Thoracic aorta (tissue), 2 donors: ENCODE data around the gene NPTXR. TPM values are rescaled to one million over a fixed set of nuclear protein-coding genes. Genes with fewer than 3 reads are reported as not detected.

Source experiments
- ATAC-seq: fragments of 150-250 bp; one replicate; pipeline ENCODE4 v1.8.0; 2017; ENCODE audit warnings: low read depth; ENCODE audit not compliant: insufficient number of reproducible peaks, low FRiP score
- DNase-seq: peaks from one replicate; pipeline ENCODE4 v3.0.0-alpha.2; 2020; ENCODE audit warnings: low spot score
- H3K27ac ChIP-seq, 2 donors: fragments of 200-600 bp; sonication (generic); 1 replicate in 1 of 2; 2 replicates in 1 of 2; pipeline ENCODE4 v1.5.1; 2016; ENCODE audit warnings: mild to moderate bottlenecking in 2 of 2, moderate library complexity in 2 of 2
- H3K27me3 ChIP-seq: fragments of 200-600 bp; sonication (generic); replicated peaks from 2 replicates; pipeline ENCODE4 v1.6.0; 2016; ENCODE audit warnings: mild to moderate bottlenecking; ENCODE audit not compliant: insufficient read depth
- H3K36me3 ChIP-seq: fragments of 200-600 bp; sonication (generic); one replicate; pipeline ENCODE4 v1.5.1; 2016
- H3K4me1 ChIP-seq, 2 donors: fragments of 200-600 bp; sonication (generic); 1 replicate in 1 of 2; 2 replicates in 1 of 2; pipeline versions ENCODE4 v1.5.1 to v1.6.0; 2016; ENCODE audit warnings: low read depth in 2 of 2, mild to moderate bottlenecking in 1 of 2; ENCODE audit not compliant: control insufficient read depth in 1 of 2
- H3K4me3 ChIP-seq: fragments of 200-600 bp; sonication (generic); 2 replicates; pipeline ENCODE4 v1.5.1; 2016; ENCODE audit warnings: mild to moderate bottlenecking
- H3K9me3 ChIP-seq: fragments of 200-600 bp; sonication (generic); 2 replicates; pipeline ENCODE4 v1.5.1; 2016
- total RNA-seq, 2 donors: library from RNA; depleted of rRNA; stranded (reverse); fragments of >200 nt; gene quantifications; one replicate each; pipeline versions ENCODE4 v1.1.0 to v1.2.3, GENCODE V29; 2016
- TF ChIP-seq, protein P1 (sequence below): fragments of 200-600 bp; sonication (generic); IDR thresholded peaks from one replicate; pipeline ENCODE4 v1.5.1; 2019; ENCODE audit warnings: antibody characterized with exemption

The NPTXR gene
- total RNA-seq, 2 donors from 2014 or later = 29.3 to 50.8 TPM

DNA sequence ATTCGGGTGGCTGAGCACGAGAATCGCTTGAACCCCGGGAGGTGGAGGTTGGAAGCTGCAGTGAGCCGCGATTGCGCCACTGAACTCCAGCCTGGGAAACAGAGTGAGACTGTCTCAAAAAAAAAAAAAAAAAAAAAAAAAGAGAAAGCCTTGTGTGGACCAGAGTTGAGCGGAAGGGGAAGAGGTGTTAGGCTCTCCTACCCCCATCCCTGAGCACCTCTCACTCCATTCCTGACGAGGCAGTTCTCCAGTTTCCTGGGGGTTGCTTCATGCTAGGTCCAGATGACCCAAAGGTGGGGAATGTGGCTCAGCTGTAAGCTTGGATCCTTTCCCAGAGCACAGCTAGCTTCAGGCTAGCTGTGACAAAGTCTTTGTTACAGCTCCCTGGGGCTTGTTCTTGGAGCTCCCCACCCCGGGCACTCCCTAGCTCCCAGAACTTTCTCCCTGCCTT lies 41.1 kb downstream of the NPTXR start:
- TF ChIP-seq, protein P1, sequence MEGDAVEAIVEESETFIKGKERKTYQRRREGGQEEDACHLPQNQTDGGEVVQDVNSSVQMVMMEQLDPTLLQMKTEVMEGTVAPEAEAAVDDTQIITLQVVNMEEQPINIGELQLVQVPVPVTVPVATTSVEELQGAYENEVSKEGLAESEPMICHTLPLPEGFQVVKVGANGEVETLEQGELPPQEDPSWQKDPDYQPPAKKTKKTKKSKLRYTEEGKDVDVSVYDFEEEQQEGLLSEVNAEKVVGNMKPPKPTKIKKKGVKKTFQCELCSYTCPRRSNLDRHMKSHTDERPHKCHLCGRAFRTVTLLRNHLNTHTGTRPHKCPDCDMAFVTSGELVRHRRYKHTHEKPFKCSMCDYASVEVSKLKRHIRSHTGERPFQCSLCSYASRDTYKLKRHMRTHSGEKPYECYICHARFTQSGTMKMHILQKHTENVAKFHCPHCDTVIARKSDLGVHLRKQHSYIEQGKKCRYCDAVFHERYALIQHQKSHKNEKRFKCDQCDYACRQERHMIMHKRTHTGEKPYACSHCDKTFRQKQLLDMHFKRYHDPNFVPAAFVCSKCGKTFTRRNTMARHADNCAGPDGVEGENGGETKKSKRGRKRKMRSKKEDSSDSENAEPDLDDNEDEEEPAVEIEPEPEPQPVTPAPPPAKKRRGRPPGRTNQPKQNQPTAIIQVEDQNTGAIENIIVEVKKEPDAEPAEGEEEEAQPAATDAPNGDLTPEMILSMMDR = no peak
- no peaks in the 10 kb centered on the region for H3K27me3 ChIP-seq
- peaks cover 5 to 6% of the 10 kb centered on the region in 2 donors for H3K4me1 ChIP-seq
- peak overlapping the region in 1 of 2 donors; percentile 27 for H3K27ac ChIP-seq
- H3K4me3 ChIP-seq = no peak overlapping the region
- peak; percentile 25 for DNase-seq
- peaks cover 3% of the 10 kb centered on the region for H3K9me3 ChIP-seq
- H3K36me3 ChIP-seq = no peaks in the 10 kb centered on the region
- ATAC-seq = peak; percentile 79

DNA sequence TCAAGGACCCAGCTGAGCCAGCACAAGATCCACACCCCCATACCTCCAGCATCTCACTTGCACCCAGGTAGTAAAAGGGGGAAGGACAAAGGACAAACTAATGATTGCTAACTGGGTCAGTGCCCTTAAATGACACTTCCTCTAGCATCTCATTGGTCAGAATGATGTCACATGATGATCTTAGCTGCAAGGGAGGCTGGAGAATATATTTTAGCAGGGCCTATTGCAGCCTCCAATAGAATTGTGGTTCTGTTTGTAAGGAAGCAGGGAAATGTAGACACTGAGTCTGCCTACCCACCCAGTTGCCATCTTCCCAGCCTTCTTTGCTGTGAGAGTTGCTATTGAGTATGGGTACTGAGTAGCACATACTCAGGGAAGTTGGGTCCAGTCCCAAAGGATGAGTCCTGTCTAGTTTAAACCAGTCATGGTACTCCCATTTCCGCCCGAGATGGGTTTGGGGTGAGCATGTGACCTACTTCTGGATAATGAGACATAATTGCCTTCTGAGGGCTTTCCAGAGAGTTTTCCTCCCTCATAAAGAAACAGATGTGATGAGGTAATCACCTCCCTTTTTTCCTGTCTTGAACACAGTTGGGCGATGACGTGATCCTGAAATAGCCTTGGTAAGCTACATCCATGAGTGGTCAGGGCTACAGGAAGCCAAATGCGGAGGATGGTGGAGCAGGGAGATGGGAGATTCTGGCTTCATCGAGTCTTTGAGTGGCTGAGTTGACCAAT lies 44.4 kb downstream of the NPTXR start:
- Histone ChIP-seq H3K9me3 (peaks cover 3% of the 10 kb centered on the region), H3K4me1 (peaks cover 7 to 8% of the 10 kb centered on the region in 2 donors), H3K27ac (no peak overlapping the region), H3K4me3 (no peak overlapping the region), H3K36me3 (no peaks in the 10 kb centered on the region), H3K27me3 (no peaks in the 10 kb centered on the region)
- DNase-seq (no peak), ATAC-seq (no peak)
- TF ChIP-seq, protein P1 = no peak

DNA sequence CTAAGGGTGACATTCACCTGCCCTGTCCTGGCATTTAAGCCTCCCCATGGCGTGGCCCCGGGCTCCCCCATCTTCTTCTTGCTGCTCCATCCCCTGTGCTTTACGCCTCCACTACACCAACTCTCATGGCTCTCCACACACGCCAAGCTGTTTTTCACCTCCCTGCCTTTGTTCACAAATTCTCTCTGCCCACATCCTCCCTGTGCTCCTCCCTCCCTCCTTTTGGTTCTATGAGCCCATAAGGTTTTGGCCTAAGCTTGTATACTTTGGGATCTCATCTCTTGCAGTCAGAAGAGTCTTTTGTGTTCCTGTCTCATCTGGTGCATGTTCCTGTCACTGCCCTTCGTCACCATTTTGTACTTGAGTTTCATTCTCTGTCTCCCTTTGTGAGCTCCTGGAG lies 45.3 kb downstream of the NPTXR start:
- Histone ChIP-seq H3K27me3 (no peaks in the 10 kb centered on the region), H3K9me3 (peaks cover 3% of the 10 kb centered on the region), H3K4me3 (no peak overlapping the region), H3K4me1 (peaks cover 8 to 12% of the 10 kb centered on the region in 2 donors), H3K27ac (no peak overlapping the region), H3K36me3 (no peaks in the 10 kb centered on the region)
- no peak for DNase-seq
- TF ChIP-seq, protein P1 = no peak
- no peak for ATAC-seq

DNA sequence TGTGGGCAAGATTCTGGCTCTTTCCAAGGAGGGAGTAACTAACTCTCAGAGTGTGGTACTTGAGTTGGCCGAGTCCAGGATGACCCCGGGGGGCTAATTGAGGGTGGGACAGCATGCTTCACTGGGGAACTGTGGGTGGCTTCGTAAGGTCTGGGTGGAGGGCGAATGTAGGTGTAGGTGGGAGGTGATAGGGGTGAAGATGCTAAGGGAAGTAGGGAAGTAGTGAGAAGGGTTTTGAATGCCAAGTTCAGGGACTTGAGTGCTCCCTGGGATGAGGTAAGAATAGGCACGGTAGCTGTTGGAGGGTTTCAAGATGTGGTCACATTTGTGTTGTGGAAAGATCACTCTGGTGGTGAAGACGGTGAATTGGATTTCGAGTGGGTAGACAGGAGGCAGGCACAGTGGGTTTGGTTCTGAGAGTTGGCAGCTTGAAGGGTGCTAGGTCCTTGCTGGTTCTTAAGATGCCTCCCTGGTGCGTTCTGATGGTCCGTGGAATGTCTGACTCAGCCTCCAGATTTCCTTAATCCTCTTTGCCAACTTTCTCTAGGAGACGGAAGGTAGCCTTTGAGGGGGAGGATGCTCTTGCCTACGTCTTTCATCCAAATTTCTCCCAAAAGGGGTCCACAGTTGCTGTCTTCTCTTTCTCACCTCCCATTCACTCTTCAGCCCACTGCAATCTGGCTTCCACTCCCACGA lies 47.4 kb downstream of the NPTXR start:
- ATAC-seq (no peak), DNase-seq (no peak)
- H3K4me1 ChIP-seq = peaks cover 13 to 14% of the 10 kb centered on the region in 2 donors
- no peak overlapping the region for H3K27ac ChIP-seq
- TF ChIP-seq, protein P1 = no peak
- H3K27me3 ChIP-seq = no peaks in the 10 kb centered on the region
- H3K9me3 ChIP-seq = peaks cover 3% of the 10 kb centered on the region
- H3K36me3 ChIP-seq = no peaks in the 10 kb centered on the region
- H3K4me3 ChIP-seq = no peak overlapping the region

DNA sequence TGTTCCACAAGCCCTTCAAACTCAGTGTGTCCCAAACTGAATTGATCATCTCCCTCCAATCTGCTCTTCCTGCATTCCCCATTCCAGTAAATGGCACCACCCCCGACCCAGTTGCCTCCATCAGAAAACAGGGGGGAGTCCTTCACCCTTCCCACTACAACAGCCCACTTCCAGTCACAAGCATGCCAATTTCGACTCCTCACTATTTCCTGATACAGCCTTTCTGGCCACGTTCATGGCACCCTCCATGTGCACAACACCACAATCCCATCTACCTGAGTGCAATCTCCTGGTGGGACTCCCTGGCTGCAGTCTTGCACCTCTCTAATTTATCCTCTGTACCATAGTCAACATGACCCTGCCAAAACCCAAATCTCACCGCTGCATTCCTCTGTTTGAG lies 48.3 kb downstream of the NPTXR start:
- ATAC-seq = no peak
- no peak for DNase-seq

More for the DNA sequence above, 48.3 kb downstream of the NPTXR start:
- H3K27ac ChIP-seq = no peak overlapping the region
- TF ChIP-seq, protein P1 = no peak
- H3K27me3 ChIP-seq = no peaks in the 10 kb centered on the region
- peaks cover 3% of the 10 kb centered on the region for H3K36me3 ChIP-seq
- H3K4me3 ChIP-seq = no peak overlapping the region
- peaks cover 3% of the 10 kb centered on the region for H3K9me3 ChIP-seq
- H3K4me1 ChIP-seq = peaks cover 13 to 14% of the 10 kb centered on the region in 2 donors
